ENCODE measurements around the gene SLC9C1.

Gene SLC9C1

GRCh38 chr3:112293368-112294321 lies at the start of gene SLC9C1:
Gene SLC9C1 (minus strand): TSS chr3:112294216. CDS start chr3:112286791, 7,425 bp downstream.
- DNase-seq, result peak; percentile 54

DNA sequence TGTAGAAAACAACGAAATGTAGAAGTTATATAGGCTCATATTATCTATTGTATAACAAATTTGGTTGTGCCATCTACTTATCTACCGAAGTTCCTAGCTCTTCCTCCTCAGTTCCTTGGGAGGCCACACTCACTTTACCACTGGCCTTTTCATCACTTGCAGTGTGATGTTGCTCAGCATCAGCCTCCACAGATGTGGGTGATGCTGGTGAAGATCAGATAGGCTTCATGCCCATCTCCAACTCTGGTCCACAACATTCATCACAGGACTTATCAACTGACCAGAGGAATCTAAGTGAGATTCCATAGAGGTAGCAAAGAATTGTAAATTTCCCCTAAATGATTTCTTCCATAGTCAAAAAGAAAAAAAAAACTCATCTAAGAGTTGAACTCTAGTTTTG lies 47.4 kb upstream of the SLC9C1 start:
- DNase-seq, result no peak

GRCh38 chr3:112339609-112340008 lies 45.6 kb upstream of the SLC9C1 start:
- DNase-seq, result no peak

- no peak for DNase-seq
These were observed 45.1 kb upstream of the SLC9C1 start for GRCh38 chr3:112339134-112339533.

GRCh38 chr3:112338727-112339056 lies 44.7 kb upstream of the SLC9C1 start:
- no peak for DNase-seq

DNA sequence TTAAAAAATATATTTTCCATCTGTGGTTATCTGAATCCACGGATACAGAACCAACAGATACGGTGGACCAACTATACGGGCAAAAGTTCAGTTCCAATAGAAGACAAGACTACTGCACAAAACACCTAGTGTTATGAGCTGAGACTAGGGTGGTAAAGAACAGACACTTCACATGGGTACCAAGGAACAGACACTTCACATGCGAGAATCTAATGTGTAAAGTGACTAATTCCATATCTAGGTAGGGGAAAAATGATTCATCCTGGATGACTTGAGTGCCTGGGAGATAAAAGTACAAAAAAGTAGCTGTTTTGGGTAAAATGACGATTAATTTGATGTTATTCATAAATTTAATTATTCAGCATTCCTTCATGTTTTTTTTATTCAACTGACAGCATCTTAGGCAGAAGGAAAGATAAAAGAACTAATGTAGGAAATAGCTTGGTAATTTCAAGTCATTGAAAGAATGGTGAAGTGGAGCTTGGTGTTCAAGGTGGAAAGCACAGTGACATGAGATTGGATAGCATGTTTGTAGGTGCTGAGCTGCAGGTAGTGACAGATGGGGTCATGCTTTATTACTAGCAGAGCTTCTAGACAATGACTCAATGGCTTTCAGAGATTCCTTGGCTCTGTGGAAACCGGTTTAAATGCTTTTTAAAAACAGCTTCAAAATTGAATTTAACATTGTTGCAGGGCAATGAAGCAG lies 44.2 kb upstream of the SLC9C1 start:
- DNase-seq, result no peak

DNA sequence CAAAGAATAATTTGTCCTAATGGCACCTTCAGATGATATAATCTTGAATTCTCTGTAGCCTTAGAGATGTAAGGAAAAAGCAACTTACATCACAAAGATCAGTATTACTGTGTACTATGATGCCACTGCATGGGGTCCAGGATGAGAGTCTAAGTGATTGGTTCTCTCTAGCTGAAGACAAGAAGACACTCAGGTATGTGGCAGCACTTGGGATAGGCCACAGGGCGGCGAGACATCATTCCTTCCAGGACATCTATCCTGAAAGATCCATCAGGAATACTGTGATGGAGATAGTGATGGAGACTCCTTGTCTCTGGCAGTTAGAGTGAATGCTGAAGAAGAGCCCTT lies 41.4 kb upstream of the SLC9C1 start:
- no peak for DNase-seq

- DNase-seq, result no peak
These were observed 40.8 kb upstream of the SLC9C1 start for GRCh38 chr3:112334691-112335433.

- peak; percentile 22 for DNase-seq
These were observed 39.6 kb upstream of the SLC9C1 start for GRCh38 chr3:112333381-112334317.

- peak; percentile 68 for DNase-seq
These were observed 39.0 kb upstream of the SLC9C1 start, which contains the start of gene CD200 for GRCh38 chr3:112333002-112333380. Gene CD200 (plus strand): TSS chr3:112333156. CDS start chr3:112333213, 57 bp downstream.

DNA sequence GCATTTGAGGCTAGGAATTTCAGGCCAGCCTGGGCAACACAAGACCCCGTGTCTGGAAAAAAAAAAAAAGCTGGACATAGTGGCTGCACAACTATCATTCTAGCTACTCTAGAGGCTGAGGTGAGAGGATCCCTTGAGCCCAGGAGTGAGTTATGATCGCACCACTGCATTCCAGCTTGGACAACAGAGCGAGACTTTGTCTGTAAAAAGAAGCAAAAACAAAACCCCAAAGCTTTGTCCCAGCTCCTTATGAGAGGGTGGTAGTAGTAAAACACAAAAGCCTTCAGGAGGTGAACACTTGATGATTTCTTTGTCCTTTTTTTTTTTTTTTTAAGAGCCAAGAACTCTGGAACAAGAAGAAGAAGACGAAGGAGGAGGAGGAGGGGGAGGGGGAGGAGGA lies 37.8 kb upstream of the SLC9C1 start:
- DNase-seq, result no peak

- peak; percentile 55 for DNase-seq
These were observed 33.4 kb upstream of the SLC9C1 start for GRCh38 chr3:112327371-112327951.

DNA sequence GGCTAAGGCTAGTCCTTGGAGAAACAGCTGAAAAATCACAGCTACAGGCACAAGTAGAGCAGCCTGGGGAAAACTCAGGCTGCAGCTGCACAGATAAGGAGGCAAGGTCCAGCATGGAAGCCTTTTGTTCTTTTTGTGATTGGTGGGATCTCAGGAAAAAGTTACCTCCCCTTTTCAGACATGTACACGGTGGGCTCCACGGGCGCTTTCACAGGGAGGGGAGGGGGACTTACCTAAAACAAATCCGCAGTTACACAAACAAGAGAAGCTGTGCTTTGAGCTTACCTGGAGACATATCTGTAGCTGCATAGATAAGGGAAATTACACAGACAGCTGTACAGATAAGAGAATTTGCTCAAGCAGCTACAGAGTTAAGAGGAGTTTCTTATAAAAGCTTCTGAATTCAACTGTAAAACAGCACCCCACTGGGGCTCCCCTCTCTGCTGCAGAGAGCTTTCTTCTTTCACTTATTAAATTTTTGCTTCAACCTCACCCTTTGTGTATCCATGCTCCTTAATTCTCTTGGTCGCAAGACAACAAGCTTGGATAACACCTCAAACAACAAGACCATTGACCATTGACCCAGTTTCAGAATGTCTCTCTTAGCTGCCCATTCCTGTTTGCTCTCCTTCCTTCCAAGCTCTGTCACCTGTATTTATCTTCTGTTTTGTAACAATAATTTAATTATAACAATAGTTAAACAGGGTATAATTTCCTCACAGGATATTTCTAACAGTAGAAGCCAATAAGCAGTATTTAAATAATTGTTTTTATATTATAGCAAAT lies 28.0 kb upstream of the SLC9C1 start:
- DNase-seq, result no peak

DNA sequence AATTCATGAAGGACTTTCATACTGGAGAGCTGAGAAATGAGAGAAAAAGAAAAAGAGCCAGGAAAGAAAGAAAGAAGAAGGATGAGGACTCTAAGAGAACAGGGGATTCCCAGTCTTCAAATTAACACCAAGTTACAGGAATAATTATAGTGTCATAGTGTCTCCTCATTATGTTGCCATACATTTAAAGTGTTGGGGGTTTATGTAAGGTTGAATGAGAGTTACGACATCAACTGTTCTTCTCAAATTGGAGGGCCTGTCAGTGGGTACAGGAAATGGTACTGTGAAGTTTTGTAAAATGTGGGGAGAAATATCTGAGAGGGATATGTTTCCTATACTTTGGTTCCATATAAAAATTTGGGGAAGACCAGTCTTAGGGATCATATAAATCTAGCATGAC lies 26.7 kb upstream of the SLC9C1 start:
- DNase-seq, result no peak

GRCh38 chr3:112319516-112320276 lies 25.7 kb upstream of the SLC9C1 start:
- DNase-seq, result no peak

GRCh38 chr3:112315791-112316190 lies 21.8 kb upstream of the SLC9C1 start:
- no peak for DNase-seq

DNA sequence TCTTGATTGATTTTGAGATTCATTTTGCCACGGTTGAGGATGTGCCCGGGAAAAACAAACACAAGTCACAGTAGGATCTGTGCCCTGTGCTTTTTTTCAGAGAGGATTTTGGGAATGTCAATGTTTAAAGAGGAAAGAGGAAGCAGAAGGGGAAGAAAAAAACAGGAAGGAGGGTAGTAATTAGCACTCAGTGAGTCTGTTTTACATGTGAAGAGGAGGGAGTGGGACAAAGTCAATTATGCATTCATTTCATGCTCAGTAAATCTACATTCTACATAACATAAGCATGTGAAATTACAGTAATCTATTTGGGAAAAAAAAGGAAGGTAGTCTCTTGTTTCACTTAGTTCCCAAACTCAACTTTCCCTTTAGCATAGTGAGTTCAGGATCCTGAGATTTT lies 20.6 kb upstream of the SLC9C1 start:
- DNase-seq, result no peak

- no peak for DNase-seq
These were observed 14.3 kb upstream of the SLC9C1 start for GRCh38 chr3:112308151-112308911.

GRCh38 chr3:112307557-112307956 lies 13.5 kb upstream of the SLC9C1 start:
- DNase-seq, result no peak
